H9 (cell line): ENCODE measurements around the gene QSOX2. TPM values are rescaled to one million over a fixed set of nuclear protein-coding genes. Genes with fewer than 3 reads are reported as not detected.

Experiments used
- DNase-seq: peaks from one replicate; pipeline ENCODE4 v3.0.0-alpha.2; 2017
- H2AFZ ChIP-seq: one replicate; pipeline ENCODE4 v1.6.1; 2013; ENCODE audit warnings: mild to moderate bottlenecking, low read length, control low read depth, moderate library complexity
- H2AK5ac ChIP-seq: 2 replicates; pipeline ENCODE4 v1.6.1; 2013; ENCODE audit warnings: low read length, control low read depth, mixed read lengths; ENCODE audit not compliant: insufficient read length
- H2BK120ac ChIP-seq: one replicate; pipeline ENCODE4 v1.6.1; 2013; ENCODE audit warnings: low read depth, mild to moderate bottlenecking, low read length, control low read depth, inconsistent platforms; ENCODE audit not compliant: poor library complexity, severe bottlenecking
- H2BK12ac ChIP-seq: 2 replicates; pipeline ENCODE4 v1.6.1; 2013; ENCODE audit warnings: low read length, control low read depth, mixed read lengths, low read depth; ENCODE audit not compliant: insufficient read length
- H2BK15ac ChIP-seq: 2 replicates; pipeline ENCODE4 v1.6.1; 2013; ENCODE audit warnings: low read depth, low read length, control low read depth
- H2BK20ac ChIP-seq: one replicate; pipeline ENCODE4 v1.6.1; 2013; ENCODE audit warnings: low read depth, mild to moderate bottlenecking, low read length, control low read depth, inconsistent platforms; ENCODE audit not compliant: poor library complexity, severe bottlenecking
- H2BK5ac ChIP-seq: 2 replicates; pipeline ENCODE4 v1.6.1; 2013; ENCODE audit warnings: low read length, control low read depth, mixed read lengths; ENCODE audit not compliant: insufficient read length
- H3K14ac ChIP-seq: 2 replicates; pipeline ENCODE4 v1.6.1; 2013; ENCODE audit warnings: low read length, control low read depth; ENCODE audit not compliant: insufficient read depth
- H3K18ac ChIP-seq: 2 replicates; pipeline ENCODE4 v1.6.1; 2013; ENCODE audit warnings: low read depth, mild to moderate bottlenecking, mixed read lengths, low read length, control low read depth; ENCODE audit not compliant: insufficient read length
- H3K23ac ChIP-seq: 2 replicates; pipeline ENCODE4 v1.6.1; 2013; ENCODE audit warnings: low read length, control low read depth, mixed read lengths, low read depth; ENCODE audit not compliant: insufficient read length
- H3K23me2 ChIP-seq: 2 replicates; pipeline ENCODE4 v1.6.1; 2013; ENCODE audit warnings: low read depth, mild to moderate bottlenecking, mixed read lengths, low read length, control low read depth; ENCODE audit not compliant: insufficient read length, poor library complexity, severe bottlenecking
- H3K27ac ChIP-seq: 2 replicates; pipeline ENCODE4 v1.5.1; 2013; ENCODE audit warnings: low read length, control low read depth, mixed read lengths, low read depth; ENCODE audit not compliant: insufficient read length
- H3K27me3 ChIP-seq: 2 replicates; pipeline ENCODE4 v1.6.1; 2013; ENCODE audit warnings: low read length, control low read depth, inconsistent platforms; ENCODE audit not compliant: insufficient read depth
- H3K4ac ChIP-seq: 2 replicates; pipeline ENCODE4 v1.6.1; 2013; ENCODE audit warnings: low read depth, mild to moderate bottlenecking, control low read depth, inconsistent platforms, low read length, moderate library complexity
- H3K4me1 ChIP-seq: 2 replicates; pipeline ENCODE4 v1.6.1; 2013; ENCODE audit warnings: low read length, control low read depth, inconsistent platforms; ENCODE audit not compliant: insufficient read depth
- H3K4me2 ChIP-seq: 2 replicates; pipeline ENCODE4 v1.6.1; 2013; ENCODE audit warnings: low read length, control low read depth, mixed read lengths; ENCODE audit not compliant: insufficient read length, insufficient read depth
- H3K56ac ChIP-seq: 2 replicates; pipeline ENCODE4 v1.6.1; 2013; ENCODE audit warnings: low read depth, mild to moderate bottlenecking, mixed read lengths, low read length, control low read depth; ENCODE audit not compliant: insufficient read length
- H3K79me1 ChIP-seq: 2 replicates; pipeline ENCODE4 v1.6.1; 2013; ENCODE audit warnings: low read depth, mild to moderate bottlenecking, moderate library complexity, low read length, control low read depth, inconsistent platforms; ENCODE audit not compliant: insufficient read depth, poor library complexity, severe bottlenecking
- H3K79me2 ChIP-seq: 2 replicates; pipeline ENCODE4 v1.6.1; 2013; ENCODE audit warnings: low read length, control low read depth, inconsistent platforms; ENCODE audit not compliant: insufficient read depth
- H3K9ac ChIP-seq: 2 replicates; pipeline ENCODE4 v1.6.1; 2013; ENCODE audit warnings: low read length, control low read depth, mixed read lengths; ENCODE audit not compliant: insufficient read length; ENCODE audit errors: extremely low read depth
- H3K9me3 ChIP-seq: one replicate; pipeline ENCODE4 v1.6.1; 2013; ENCODE audit warnings: low read depth, low read length, inconsistent platforms; ENCODE audit not compliant: control insufficient read depth
- H3T11ph ChIP-seq: one replicate; pipeline ENCODE4 v1.6.1; 2013; ENCODE audit warnings: mild to moderate bottlenecking, low read length, control low read depth, inconsistent platforms
- H4K20me1 ChIP-seq: one replicate; pipeline ENCODE4 v1.6.1; 2013; ENCODE audit not compliant: control insufficient read depth, insufficient read length, insufficient read depth
- H4K5ac ChIP-seq: 2 replicates; pipeline ENCODE4 v1.6.1; 2013; ENCODE audit warnings: low read depth, mild to moderate bottlenecking, mixed read lengths, low read length, control low read depth; ENCODE audit not compliant: insufficient read length
- H4K8ac ChIP-seq: replicated peaks from 2 replicates; pipeline ENCODE4 v1.6.1; 2013; ENCODE audit warnings: low read length, control low read depth, mixed read lengths, low read depth; ENCODE audit not compliant: insufficient read length
- H4K91ac ChIP-seq: 2 replicates; pipeline ENCODE4 v1.6.1; 2013; ENCODE audit warnings: low read depth, mild to moderate bottlenecking, moderate library complexity, mixed read lengths, low read length, control low read depth; ENCODE audit not compliant: insufficient read length
- H3K27ac Mint-ChIP-seq, 3 experiments: 2 replicates in 2 of 3; 3 replicates in 1 of 3; pipeline ENCODE4 v1.8.0; 2020 to 2021; ENCODE audit warnings: mixed read lengths in 3 of 3, mild to moderate bottlenecking in 1 of 3, moderate library complexity in 1 of 3
- H3K27me3 Mint-ChIP-seq: 2 replicates; pipeline ENCODE4 v1.8.0; 2021; ENCODE audit warnings: low read depth, mild to moderate bottlenecking, moderate library complexity, mixed read lengths
- H3K36me3 Mint-ChIP-seq, 3 experiments: 2 replicates in 2 of 3; 3 replicates in 1 of 3; pipeline ENCODE4 v1.8.0; 2020 to 2021; ENCODE audit warnings: low read depth in 3 of 3, mixed read lengths in 3 of 3; ENCODE audit not compliant: insufficient read depth in 1 of 3
- H3K4me1 Mint-ChIP-seq, 2 experiments: 2 replicates each; pipeline ENCODE4 v1.8.0; 2020; ENCODE audit warnings: mixed read lengths in 2 of 2
- H3K4me3 Mint-ChIP-seq, 2 experiments: 2 replicates in 1 of 2; 3 replicates in 1 of 2; pipeline ENCODE4 v1.8.0; 2020 to 2021; ENCODE audit warnings: mild to moderate bottlenecking in 2 of 2, mixed read lengths in 2 of 2, moderate library complexity in 1 of 2
- H3K9me3 Mint-ChIP-seq, 2 experiments: 2 replicates in 1 of 2; 3 replicates in 1 of 2; pipeline ENCODE4 v1.8.0; 2020; ENCODE audit warnings: mild to moderate bottlenecking in 2 of 2, mixed read lengths in 2 of 2, moderate library complexity in 1 of 2
- CTCF ChIP-seq: fragments of 200-600 bp; sonication (generic); conservative IDR thresholded peaks from 3 replicates; pipeline ENCODE4 v1.8.0; 2021; ENCODE audit warnings: antibody characterized with exemption, mild to moderate bottlenecking
- WGBS: extraction: QIAGEN DNeasy Blood & Tissue Kit; methylation state at CpG from one replicate; pipeline ENCODE4 v1.1.7; 2013; ENCODE audit warnings: missing lambda C conversion rate, low lambda C conversion rate, mixed read lengths; ENCODE audit not compliant: insufficient read length; ENCODE audit errors: extremely low coverage; 5-methylcytosine and 5-hydroxymethylcytosine counted together
- total RNA-seq: library from RNA; stranded (reverse); gene quantifications from 2 replicates; pipeline ENCODE4 v1.2.1, GENCODE V29; 2021

Gene QSOX2
- total RNA-seq, 1 experiment from 2014 or later, result 25.8 TPM

- H3K4me1 Mint-ChIP-seq, result peaks cover 0 to 9% of the 10 kb centered on the region in 2 experiments; a peak in 1 of 4 replicates
- no peak overlapping the region for H3K18ac ChIP-seq
- no peaks in the 10 kb centered on the region for H4K20me1 ChIP-seq
- no peak overlapping the region for H3K4ac ChIP-seq
- H3K79me1 ChIP-seq, result no peaks in the 10 kb centered on the region
- no peak overlapping the region for H4K8ac ChIP-seq
- no peak overlapping the region for H3K9ac ChIP-seq
- no peak overlapping the region for H3T11ph ChIP-seq
- no peak for DNase-seq
- no peak overlapping the region for H2BK120ac ChIP-seq
- no peak overlapping the region for H3K27ac ChIP-seq
- peaks cover 29% of the 10 kb centered on the region for H3K27me3 ChIP-seq
- H3K79me2 ChIP-seq, result no peaks in the 10 kb centered on the region
- peaks cover 46% of the 10 kb centered on the region for H3K27me3 Mint-ChIP-seq
- H3K14ac ChIP-seq, result no peak overlapping the region
- no peaks in the 10 kb centered on the region for H3K23me2 ChIP-seq
- no peaks in the 10 kb centered on the region for H3K9me3 ChIP-seq
- TF ChIP-seq CTCF, result no peak
- H4K91ac ChIP-seq, result no peak overlapping the region
- no peak overlapping the region for H3K4me3 Mint-ChIP-seq
- H2BK15ac ChIP-seq, result no peak overlapping the region
- H2BK5ac ChIP-seq, result no peak overlapping the region
- peaks cover 7 to 24% (median 17%) of the 10 kb centered on the region in 3 experiments; a peak in 6 of 7 replicates for H3K36me3 Mint-ChIP-seq
- H3K9me3 Mint-ChIP-seq, result no peaks in the 10 kb centered on the region
- no peak overlapping the region for H2BK12ac ChIP-seq
- H3K27ac Mint-ChIP-seq, result no peak overlapping the region
- H3K23ac ChIP-seq, result no peak overlapping the region
- H2AK5ac ChIP-seq, result no peak overlapping the region
- H2AFZ ChIP-seq, result no peak overlapping the region
- H3K56ac ChIP-seq, result no peak overlapping the region
- H3K4me1 ChIP-seq, result no peaks in the 10 kb centered on the region
- no CpG with 5 or more reads among the region's 16 CpGs for WGBS
- no peak overlapping the region for H4K5ac ChIP-seq
- H3K4me2 ChIP-seq, result no peak overlapping the region
- no peak overlapping the region for H2BK20ac ChIP-seq
Measured at GRCh38 chr9:136206602-136207275, 38.9 kb downstream of the QSOX2 start.
